OCI-M2 (cell line): ENCODE data around the gene ZACN.
"Not testable (repeated sequence)": the region's sequence is repeated elsewhere in the genome, so short reads cannot be mapped to it uniquely, and the experiment has no call there.

ENCODE experiments used
- DNase-seq: peaks from one replicate; lab custom pipeline; 2025; ENCODE audit not compliant: unreplicated experiment; lab: John Stamatoyannopoulos, UW

The ZACN gene

DNA sequence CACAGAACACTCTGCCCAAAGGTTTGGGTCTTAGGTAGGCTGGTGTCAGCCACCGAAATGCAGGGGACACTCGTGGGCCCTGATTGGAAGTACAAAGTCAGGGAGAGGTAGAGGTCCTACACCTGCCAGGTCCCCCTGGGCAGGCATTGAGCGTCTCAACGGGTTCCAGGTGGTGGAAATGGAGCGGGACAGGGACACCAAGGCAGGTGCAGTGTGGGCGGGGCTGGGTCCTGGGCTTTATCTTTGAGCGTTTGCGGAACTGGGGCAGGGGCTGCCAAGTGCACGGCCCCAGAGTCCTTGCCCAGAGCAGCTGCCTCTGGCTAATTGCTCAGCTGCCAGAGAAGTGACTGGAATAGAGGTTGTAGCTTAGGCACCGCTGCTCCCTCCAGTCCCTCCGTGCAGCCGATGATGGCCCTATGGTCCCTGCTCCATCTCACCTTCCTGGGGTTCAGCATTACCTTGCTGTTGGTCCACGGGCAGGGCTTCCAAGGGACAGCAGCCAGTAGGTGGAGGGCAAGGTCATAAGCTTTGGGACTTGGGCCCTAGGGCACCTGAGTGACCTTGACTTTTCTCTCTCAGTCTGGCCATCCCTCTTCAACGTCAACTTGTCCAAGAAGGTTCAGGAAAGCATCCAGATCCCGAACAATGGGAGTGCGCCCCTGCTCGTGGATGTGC lies at the start of gene ZACN:
Gene ZACN, plus strand, starts transcription at position 323 of the 675 bp plus-strand sequence. Its CDS starts 83 bp downstream, at position 406.
- DNase-seq = no peak

GRCh38 chr17:76032073-76032779 lies 46.8 kb upstream of the ZACN start:
- DNase-seq = no peak

- no peak for DNase-seq
Measured at GRCh38 chr17:76032780-76033108, 46.2 kb upstream of the ZACN start.

DNA sequence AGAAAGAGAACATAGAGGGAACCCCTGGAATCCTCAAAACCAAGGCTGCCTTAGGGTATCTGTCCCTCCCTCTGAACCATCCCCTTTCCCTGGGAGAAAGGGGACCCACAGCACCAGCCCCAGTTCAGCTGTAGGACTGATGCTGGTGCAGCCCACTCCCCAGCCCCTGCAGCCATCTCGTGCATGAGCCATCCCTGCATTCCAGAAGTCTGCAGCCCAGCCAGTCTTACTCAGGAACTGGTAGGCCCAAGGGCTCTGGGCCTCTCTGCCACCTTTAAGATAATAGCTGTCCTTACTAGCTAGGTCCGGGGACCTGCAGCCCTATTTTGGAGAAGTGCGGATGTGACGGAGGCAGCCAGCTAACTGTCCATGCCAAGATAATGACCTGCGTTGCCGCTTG lies 45.8 kb upstream of the ZACN start:
- no peak for DNase-seq

DNA sequence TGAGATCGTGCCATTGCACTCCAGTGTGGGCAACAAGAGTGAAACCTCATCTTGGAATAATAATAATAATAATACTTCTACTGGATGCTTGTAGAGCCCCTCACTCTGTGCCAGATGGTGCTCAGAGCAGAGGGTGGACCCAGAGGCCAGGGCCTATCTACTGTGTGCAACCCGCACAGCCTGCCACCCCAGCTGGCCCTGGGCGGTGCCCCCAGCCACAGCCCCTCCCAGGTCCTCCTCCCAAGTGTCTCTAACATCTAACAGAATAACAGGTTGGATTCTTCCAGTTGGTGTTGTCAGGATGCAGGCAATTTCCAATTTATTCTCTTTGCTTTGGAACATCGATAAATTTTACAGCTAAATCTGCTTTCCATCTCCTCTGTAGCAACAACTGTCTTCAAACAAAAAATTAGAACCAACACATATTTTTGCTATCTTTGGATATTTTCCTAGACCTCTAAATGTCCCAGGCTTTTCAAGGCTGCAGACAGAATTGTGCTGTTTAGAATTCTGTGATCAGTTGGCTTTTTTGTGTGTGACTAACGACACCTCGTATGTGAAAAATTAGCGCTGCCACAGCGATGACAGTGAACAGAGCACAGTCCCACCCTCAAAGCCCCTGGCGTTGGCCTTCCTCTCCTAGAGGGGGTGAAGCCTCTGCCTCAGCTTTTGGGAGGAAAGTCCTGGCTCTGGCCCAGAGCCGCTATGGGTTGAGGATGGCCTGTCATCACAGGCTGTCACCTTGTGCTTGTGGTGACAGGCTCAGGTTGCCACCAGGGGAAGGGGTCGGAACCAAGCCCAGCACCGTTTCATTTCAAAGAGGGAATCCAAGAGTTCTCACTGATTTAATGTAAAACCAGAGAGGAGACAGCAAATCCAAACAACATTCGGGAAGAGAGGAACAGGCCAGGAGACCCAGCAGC lies 44.3 kb upstream of the ZACN start:
- DNase-seq = no peak

DNA sequence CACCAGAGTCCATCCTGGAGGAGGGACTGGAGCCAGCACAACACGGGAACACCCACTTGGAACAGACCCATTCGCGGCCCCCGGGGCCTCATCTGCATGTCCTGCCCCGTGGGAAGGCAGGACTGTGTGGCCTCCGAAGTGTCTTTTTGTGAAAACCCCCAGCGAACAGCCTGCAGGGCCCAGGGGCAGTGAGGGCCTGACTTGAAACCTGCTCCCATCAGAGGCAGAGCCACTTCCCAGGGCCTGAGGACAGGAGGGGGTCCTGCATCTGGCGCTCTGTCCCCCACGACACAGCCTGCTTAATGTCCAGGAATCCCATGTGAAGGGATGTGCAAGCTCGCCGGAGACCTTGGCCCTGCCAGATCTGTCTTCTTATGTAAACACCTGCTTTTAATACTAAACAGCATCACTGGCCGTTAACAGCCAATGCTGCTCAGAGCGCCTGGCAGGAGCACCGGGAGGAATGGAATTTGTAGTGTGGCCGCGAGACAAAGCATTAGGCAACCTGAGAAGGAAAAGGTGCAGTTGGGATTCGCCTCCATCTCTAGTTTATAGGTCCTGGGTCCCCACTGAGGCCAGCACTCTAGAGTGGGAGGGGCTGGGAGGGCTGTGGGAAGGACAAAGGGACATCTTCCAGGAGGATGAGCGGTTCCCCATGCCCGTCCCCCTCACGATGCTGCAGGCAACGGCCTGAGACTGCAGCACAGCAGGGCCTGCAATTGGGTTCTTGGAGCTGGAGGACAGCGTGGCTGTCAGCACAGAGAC lies 42.3 kb upstream of the ZACN start:
- DNase-seq = no peak

GRCh38 chr17:76038050-76038449 lies 40.9 kb upstream of the ZACN start:
- no peak for DNase-seq

- DNase-seq = no peak
Measured at GRCh38 chr17:76039121-76039520, 39.9 kb upstream of the ZACN start.

DNA sequence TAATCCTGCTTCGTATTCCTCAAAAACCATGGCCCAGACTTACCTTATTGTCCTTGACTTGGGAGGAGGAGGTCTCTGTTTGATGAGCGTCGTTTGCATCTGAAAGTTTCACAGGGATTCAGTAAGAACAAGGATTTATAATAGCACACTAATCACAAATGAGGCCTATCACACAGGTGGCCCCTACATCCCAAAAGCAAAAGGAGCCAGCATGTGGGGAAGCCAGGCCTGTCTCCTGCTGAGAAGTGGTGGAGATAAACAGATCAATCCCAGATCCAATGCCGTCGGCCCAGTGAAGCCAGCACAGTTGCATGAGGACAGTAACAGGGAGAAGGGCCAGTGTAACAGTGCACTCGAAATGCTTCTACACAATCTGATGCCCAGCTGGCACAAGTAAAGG lies 38.6 kb upstream of the ZACN start:
- no peak for DNase-seq

GRCh38 chr17:76042868-76043267 lies 36.1 kb upstream of the ZACN start:
- DNase-seq = not testable (repeated sequence)

- DNase-seq = not testable (repeated sequence)
Measured at GRCh38 chr17:76044475-76045007, 34.4 kb upstream of the ZACN start.

GRCh38 chr17:76046064-76046463 lies 32.9 kb upstream of the ZACN start:
- DNase-seq = no peak

DNA sequence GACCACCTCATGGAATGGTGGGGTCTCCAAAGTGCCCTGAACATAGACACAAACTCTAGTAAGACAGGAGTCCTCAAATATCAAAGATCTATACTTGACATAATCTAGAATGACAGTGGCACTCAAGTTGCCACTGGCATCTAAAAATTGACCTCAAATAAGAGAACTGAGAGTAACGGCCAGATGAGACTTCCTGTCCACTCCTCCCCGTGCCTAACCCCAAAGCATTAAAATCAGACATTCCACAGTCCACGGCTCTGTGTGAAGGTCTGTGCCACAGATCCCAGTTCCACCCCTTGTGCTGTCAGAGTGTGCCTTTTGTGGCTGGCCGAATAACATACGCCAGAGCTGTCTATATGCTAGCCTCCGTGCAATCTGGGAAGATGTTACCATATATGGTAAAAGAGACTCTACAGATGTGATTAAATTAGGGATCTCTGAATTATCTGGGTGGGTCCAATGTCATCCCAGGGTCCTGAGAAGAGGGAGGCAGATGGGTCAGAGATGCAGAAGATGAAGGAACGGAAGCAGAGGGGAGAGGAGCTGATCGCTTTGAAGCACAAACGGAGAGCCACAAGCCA lies 30.9 kb upstream of the ZACN start:
- DNase-seq = no peak

GRCh38 chr17:76048711-76049110 lies 30.3 kb upstream of the ZACN start:
- no peak for DNase-seq

- no peak for DNase-seq
Measured at GRCh38 chr17:76049239-76049638, 29.7 kb upstream of the ZACN start.

DNA sequence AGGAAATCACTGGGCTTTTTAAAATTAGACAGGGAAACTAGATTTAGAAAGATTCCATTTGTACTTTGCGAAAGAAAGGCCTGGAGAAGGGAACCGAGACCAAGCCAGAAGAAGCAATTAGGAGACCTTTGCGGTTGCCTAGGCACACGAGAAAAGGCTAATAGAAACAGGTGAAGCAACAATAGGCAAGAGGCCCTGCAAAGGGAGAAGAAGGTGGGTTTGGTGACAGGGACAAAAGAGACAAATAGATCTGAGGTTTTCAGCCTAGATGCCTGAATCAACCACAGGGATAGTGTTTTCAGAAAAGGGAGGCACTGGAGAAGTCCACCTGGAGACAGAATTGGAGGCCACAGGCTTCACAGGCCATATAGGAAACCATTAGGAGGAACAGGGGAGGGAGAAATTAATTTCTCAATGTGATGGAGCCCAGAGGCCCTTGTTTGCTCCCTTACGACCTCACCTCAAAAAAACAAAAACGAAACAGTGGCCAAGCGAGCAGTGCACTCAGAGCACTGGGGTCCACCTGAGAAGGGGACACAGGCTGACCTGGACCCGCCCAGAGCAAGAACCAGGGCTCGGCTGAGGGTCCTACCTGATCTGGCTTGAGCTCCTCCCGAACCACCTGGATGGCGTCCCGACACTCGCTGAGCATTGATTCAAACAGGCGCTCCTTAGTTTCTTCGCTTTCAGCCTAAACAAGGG lies 29.0 kb upstream of the ZACN start:
- DNase-seq = no peak

DNA sequence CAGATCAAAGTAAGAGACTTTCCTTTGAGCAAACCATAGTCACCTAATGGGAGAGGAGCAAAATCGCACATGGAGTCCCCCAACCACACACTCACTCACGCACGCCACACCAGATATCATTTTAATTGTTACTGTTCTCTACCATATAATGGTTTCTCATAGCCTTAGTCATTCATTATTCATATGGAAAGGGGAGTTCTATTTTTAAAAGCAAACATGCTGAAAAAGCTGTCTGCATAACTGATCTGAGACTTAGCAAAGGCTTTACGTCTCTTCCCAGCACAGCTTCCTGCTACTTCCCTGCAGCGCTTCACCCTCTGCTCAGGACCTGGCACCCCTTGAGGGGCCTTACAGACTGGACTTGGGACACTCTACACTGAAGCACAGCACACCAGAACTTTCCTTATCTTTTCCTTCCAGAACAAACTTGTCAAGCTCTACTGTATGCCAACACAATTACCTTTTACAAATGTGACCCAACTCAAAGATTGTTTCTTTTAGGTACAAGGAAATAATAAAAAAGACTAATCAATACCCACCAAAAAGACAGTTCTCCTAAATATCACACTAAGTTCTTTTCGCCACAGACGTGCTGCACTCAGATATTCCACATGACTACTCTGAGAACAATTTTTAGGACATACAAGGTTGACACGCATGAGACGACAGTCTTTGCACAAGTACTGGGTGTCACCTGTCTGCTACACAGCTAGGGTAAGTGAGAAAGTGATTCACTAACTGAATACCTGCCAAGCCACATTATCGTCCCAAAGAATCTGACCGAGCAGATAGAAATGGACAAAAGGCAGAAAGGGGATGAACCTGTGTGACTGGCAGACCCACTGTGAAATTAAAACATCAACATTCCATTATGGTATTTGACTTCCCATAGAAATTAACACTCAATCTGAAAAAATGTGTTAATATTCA lies 28.2 kb upstream of the ZACN start:
- DNase-seq = no peak

- DNase-seq = no peak
Measured at GRCh38 chr17:76051561-76051960, 27.4 kb upstream of the ZACN start.
